ENCODE results near the gene PITPNC1. TPM values are rescaled to one million over a fixed set of nuclear protein-coding genes. Genes with fewer than 3 reads are reported as not detected.

The PITPNC1 gene
- total RNA-seq, 4 donors from 2014 or later = 14.1 to 35.5 (median 31.8) TPM

- no peaks in the 10 kb centered on the region for H3K27me3 ChIP-seq
- intact Hi-C loops (cut with DNase I) = no loop called here
- WGBS = 92% methylated on average over 13 of the region's 13 CpGs
- no peak overlapping the region for H3K4me3 ChIP-seq
- no peaks in the 10 kb centered on the region for H3K4me1 ChIP-seq
- DNase-seq (ENCODE audit: extremely low spot score) = peak; percentile 77
- TF ChIP-seq POLR2AphosphoS5 (IDR thresholded peaks at IDR 0.05) = no peak
- TF ChIP-seq EP300 (IDR thresholded peaks at IDR 0.05) = no peak
- TF ChIP-seq CTCF (IDR thresholded peaks at IDR 0.05) = no peak
- no peak for TF ChIP-seq POLR2A (IDR thresholded peaks at IDR 0.05; ENCODE audit: low read depth)
- H3K9me3 ChIP-seq = no peaks in the 10 kb centered on the region
- H3K36me3 ChIP-seq = peaks cover 0 to 19% (median 9%) of the 10 kb centered on the region in 4 donors
- no peak overlapping the region for H3K27ac ChIP-seq (replicated peaks in 1 of 4)
Measured at GRCh38 chr17:67574658-67575293, 197.7 kb downstream of the PITPNC1 start.

- TF ChIP-seq POLR2A (IDR thresholded peaks at IDR 0.05; ENCODE audit: low read depth) = no peak
- TF ChIP-seq EP300 (IDR thresholded peaks at IDR 0.05) = no peak
- no peak for TF ChIP-seq POLR2AphosphoS5 (IDR thresholded peaks at IDR 0.05)
- no peak for TF ChIP-seq CTCF (IDR thresholded peaks at IDR 0.05)
- Histone ChIP-seq H3K9me3 (no peaks in the 10 kb centered on the region), H3K27ac (replicated peaks in 1 of 4) (no peak overlapping the region), H3K4me1 (no peaks in the 10 kb centered on the region), H3K4me3 (no peak overlapping the region), H3K27me3 (no peaks in the 10 kb centered on the region), H3K36me3 (peaks cover 0 to 13% (median 4%) of the 10 kb centered on the region in 4 donors)
- WGBS = 90% methylated on average over 13 of the region's 13 CpGs
- intact Hi-C loops (cut with DNase I) = no loop called here
- DNase-seq (ENCODE audit: extremely low spot score) = peak; percentile 90
Measured at GRCh38 chr17:67575325-67575724, 198.2 kb downstream of the PITPNC1 start.

GRCh38 chr17:67576471-67577115, 199.5 kb downstream of the PITPNC1 start:
- 95% methylated on average over 10 of the region's 10 CpGs for WGBS
- intact Hi-C loops (cut with DNase I) = no loop called here
- DNase-seq (ENCODE audit: extremely low spot score) = peak; percentile 66
- Histone ChIP-seq H3K4me1 (no peaks in the 10 kb centered on the region), H3K27me3 (no peaks in the 10 kb centered on the region), H3K9me3 (no peaks in the 10 kb centered on the region), H3K27ac (replicated peaks in 1 of 4) (no peak overlapping the region), H3K4me3 (no peak overlapping the region), H3K36me3 (peaks cover 0 to 18% (median 8%) of the 10 kb centered on the region in 4 donors)
- no peak for TF ChIP-seq EP300 (IDR thresholded peaks at IDR 0.05)
- TF ChIP-seq CTCF (IDR thresholded peaks at IDR 0.05) = no peak
- TF ChIP-seq POLR2AphosphoS5 (IDR thresholded peaks at IDR 0.05) = no peak
- TF ChIP-seq POLR2A (IDR thresholded peaks at IDR 0.05; ENCODE audit: low read depth) = no peak

GRCh38 chr17:67577429-67578141, 200.5 kb downstream of the PITPNC1 start:
- 88% methylated on average over 8 of the region's 8 CpGs for WGBS

More at GRCh38 chr17:67577429-67578141, 200.5 kb downstream of the PITPNC1 start:
- intact Hi-C loops (cut with DNase I) = no loop called here
- no peak for TF ChIP-seq CTCF (IDR thresholded peaks at IDR 0.05)
- no peak for TF ChIP-seq POLR2A (IDR thresholded peaks at IDR 0.05; ENCODE audit: low read depth)
- TF ChIP-seq EP300 (IDR thresholded peaks at IDR 0.05) = no peak
- TF ChIP-seq POLR2AphosphoS5 (IDR thresholded peaks at IDR 0.05) = no peak
- no peaks in the 10 kb centered on the region for H3K9me3 ChIP-seq
- DNase-seq (ENCODE audit: extremely low spot score) = no peak
- H3K27ac ChIP-seq (replicated peaks in 1 of 4) = no peak overlapping the region
- H3K36me3 ChIP-seq = peaks cover 0 to 21% (median 8%) of the 10 kb centered on the region in 4 donors
- H3K4me3 ChIP-seq = no peak overlapping the region
- peaks cover 0 to 7% (median 6%) of the 10 kb centered on the region in 4 donors for H3K4me1 ChIP-seq
- no peaks in the 10 kb centered on the region for H3K27me3 ChIP-seq

Data from esophagus muscularis mucosa (tissue), 4 donors.